ENCODE measurements around the gene NBEAL1. TPM values are rescaled to one million over a fixed set of nuclear protein-coding genes. Genes with fewer than 3 reads are reported as not detected.

NBEAL1 gene
- total RNA-seq, 4 donors from 2014 or later: 22.7 to 31.2 (median 28.1) TPM

- Histone ChIP-seq H3K4me1 (no peaks in the 10 kb centered on the region), H3K4me3 (no peak overlapping the region), H3K36me3 (peaks cover under 1 to 94% (median 13%) of the 10 kb centered on the region in 3 donors), H3K9me3 (no peaks in the 10 kb centered on the region), H3K27me3 (no peaks in the 10 kb centered on the region), H3K27ac (no peak overlapping the region)
- intact Hi-C loops (cut with DNase I): no loop called here
- WGBS, 2 donors: 100% methylated on average over 1 to 2 of the region's 3 CpGs
- no peak for DNase-seq
- TF ChIP-seq POLR2A (IDR thresholded peaks at IDR 0.05) (no peak), CTCF (IDR thresholded peaks at IDR 0.05) (no peak)
These were observed 246.9 kb downstream of the NBEAL1 start for GRCh38 chr2:203261326-203262159.

Small RNA genes lying within 50 kb of the gene (small RNA-seq; reads per million reads assigned to genes)
- gene AC010900.2 (0 reads per million in 4 donors), gene RF00408 (0 reads per million in 4 donors), gene RN7SL670P (0 reads per million in 4 donors)

Other genes with a start within 250 kb of the NBEAL1 start
- 1 to 10 TPM in 1 of 4 donors, under 1 TPM in 3; 0.53 to 8.0 (median 0.79) TPM for gene ICA1L, start 143.1 kb upstream of the NBEAL1 start, total RNA-seq
- 10 to 100 TPM; 22.0 to 52.4 (median 30.7) TPM for gene WDR12, start 103.2 kb upstream of the NBEAL1 start, total RNA-seq
- gene CARF, start 102.6 kb upstream of the NBEAL1 start, total RNA-seq: 10 to 100 TPM in 1 of 4 donors, 1 to 10 TPM in 3; 2.4 to 11.6 (median 3.7) TPM
- gene CYP20A1, start 224.1 kb downstream of the NBEAL1 start, total RNA-seq: 10 to 100 TPM in 3 of 4 donors, 1 to 10 TPM in 1; 9.3 to 26.7 (median 15.0) TPM

Measured in esophagus squamous epithelium (tissue), 5 donors.